GM19468 (cell line): ENCODE measurements around the gene CTNS.
"Not testable (repeated sequence)": the region's sequence is repeated elsewhere in the genome, so short reads cannot be mapped to it uniquely, and the experiment has no call there.

ENCODE experiments used
- ATAC-seq: cut with Tn5 transposase; IDR thresholded peaks from one replicate; pipeline ENCODE4 v1.9.1; 2021; ENCODE audit warnings: mild to moderate bottlenecking, moderate library complexity, moderate number of reproducible peaks; ENCODE audit not compliant: unreplicated experiment; ENCODE audit errors: extremely low read depth

Gene CTNS

GRCh38 chr17:3681057-3681456, 44.5 kb downstream of the CTNS start:
- no peak for ATAC-seq

GRCh38 chr17:3681565-3681964, 45.0 kb downstream of the CTNS start:
- ATAC-seq, result no peak

DNA sequence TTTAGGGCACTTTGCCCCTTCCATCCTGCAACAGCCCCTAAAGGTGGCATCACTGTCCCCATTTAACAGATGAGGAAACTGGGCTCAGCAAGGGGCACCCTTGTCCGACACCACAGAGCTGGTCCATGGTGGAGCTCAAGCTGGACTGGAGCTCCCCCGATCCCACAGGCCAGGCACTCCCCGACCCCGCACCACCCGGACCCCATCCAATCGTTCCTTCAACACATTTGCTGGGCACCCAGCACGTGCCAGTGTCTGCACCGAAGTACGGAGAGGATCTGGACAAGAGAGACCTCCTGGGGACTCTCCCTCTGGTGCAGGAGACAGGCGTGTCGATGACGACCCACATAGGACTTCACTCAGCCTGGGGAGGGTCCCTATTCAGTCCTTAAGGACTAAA, 45.5 kb downstream of the CTNS start:
- ATAC-seq, result no peak

DNA sequence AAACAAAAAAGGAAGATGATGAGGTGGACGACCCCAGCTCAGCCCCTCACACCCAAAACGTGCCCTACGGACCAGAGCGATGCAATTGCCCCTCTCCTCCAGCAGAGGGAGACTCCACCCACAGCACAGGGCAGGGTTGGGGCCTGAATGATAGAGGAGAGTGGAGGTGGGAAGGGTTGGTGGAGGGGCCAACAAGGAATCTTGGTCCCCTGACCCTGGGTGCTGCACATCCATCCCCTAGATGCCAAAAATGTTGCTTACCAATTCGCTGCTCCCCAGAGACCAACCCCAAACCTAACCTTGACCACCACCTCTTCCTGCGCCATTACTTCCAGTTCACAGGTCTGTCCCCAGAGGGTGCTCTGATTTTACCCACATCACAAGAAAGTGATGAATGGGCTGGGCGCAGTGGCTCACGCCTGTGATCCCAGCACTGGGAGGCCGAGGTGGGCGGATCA, 46.5 kb downstream of the CTNS start:
- ATAC-seq, result no peak

DNA sequence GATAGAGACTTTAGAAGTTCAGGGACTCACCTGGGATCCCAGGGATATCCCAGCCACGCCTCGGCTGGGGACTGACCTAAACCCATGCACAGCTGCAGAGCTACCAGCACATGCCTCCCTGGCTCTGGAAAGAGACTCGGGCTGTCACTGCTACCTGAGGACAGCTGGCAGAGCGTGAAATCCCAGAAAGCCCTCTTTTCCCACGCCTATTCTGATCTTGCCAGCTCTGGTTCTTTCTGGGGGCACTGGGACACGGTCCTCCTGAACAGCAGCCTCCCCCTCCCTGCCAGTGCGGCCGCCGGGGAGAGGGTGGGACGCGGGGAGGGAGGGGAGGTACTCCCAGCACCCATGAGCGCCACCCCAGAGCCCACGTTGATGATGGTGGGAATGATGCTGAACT, 48.6 kb downstream of the CTNS start:
- no peak for ATAC-seq

- ATAC-seq, result no peak
Observed at GRCh38 chr17:3688027-3688553, 51.5 kb downstream of the CTNS start.

- no peak for ATAC-seq
Observed at GRCh38 chr17:3688852-3689261, 52.3 kb downstream of the CTNS start.

GRCh38 chr17:3689262-3690093, 52.9 kb downstream of the CTNS start:
- ATAC-seq, result no peak

DNA sequence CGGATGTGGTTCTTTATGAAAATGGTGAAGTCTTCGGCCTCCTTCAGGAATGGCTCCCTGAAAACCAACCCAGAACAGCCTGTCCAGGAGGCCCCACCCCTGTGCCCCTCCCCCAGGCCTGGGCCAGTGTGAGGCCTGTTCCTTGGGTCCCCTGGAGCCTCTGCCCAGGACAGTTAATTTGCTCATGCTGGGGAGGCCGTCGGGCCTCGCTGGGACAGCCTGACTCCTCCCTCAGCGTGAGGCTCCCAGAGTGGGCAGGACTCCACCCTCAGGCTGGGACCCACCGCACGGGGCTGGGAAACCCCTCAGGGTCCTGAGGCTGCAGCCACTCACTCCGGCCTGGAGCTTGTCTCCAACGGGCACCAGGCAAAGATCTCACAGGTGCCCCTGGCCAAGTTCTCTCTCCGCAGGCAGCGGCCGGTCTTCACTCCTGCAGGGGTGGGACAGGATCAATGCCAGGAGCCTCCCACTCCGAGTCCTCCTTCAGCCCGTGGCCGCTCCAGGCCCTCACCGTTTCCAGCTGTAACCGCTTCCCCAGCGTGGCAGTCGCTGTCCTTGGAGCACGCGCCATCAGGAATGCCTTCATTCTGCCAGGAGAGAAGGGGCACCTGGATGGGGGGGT, 53.6 kb downstream of the CTNS start:
- no peak for ATAC-seq

GRCh38 chr17:3691617-3692067, 55.1 kb downstream of the CTNS start:
- no peak for ATAC-seq

- ATAC-seq, result no peak
Observed at GRCh38 chr17:3692346-3692745, 55.8 kb downstream of the CTNS start.

GRCh38 chr17:3693141-3693540, 56.6 kb downstream of the CTNS start:
- ATAC-seq, result no peak

GRCh38 chr17:3693829-3694231, 57.3 kb downstream of the CTNS start:
- ATAC-seq, result no peak

GRCh38 chr17:3695129-3695722, 58.7 kb downstream of the CTNS start:
- no peak for ATAC-seq

DNA sequence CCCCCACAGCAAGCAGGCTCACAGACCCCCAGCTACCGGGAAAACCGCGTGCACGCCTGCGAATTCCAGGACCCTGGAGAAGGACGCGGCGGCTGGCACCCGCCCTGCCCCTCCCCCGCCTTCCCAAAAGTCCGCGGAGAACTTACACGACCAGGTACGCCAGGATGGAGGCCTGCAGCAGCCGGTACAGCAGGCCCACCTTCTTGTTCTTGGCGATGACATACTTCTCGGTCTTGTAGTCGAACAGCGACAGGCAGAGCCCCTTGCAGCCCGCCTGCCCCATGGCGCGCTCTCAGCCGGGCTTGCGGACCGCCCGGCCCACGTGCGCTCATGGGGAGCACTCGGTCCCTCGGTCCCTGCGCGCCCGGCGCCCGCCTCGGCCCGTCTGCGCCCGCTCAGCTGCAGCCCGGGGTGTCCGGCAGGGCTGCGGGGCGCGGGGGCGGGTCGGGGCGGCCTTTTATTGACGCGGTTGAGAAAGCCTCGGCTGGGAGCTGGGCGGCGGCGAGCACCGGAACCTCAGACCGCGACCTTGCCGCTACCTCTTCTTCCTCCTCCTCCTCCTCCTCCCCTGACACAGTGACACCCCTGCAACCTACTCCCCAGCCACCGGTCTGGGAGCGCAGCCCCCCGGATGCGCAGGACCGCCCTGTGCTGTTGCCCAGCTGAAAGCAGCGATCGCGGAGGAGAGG, 59.3 kb downstream of the CTNS start, which contains the start of gene P2RX5:
TSS of gene P2RX5 (minus strand) at position 433 of the 689 bp plus-strand sequence. CDS start at position 283, 150 bp downstream.
- ATAC-seq, result no peak

GRCh38 chr17:3697103-3697476, 60.5 kb downstream of the CTNS start:
- no peak for ATAC-seq

DNA sequence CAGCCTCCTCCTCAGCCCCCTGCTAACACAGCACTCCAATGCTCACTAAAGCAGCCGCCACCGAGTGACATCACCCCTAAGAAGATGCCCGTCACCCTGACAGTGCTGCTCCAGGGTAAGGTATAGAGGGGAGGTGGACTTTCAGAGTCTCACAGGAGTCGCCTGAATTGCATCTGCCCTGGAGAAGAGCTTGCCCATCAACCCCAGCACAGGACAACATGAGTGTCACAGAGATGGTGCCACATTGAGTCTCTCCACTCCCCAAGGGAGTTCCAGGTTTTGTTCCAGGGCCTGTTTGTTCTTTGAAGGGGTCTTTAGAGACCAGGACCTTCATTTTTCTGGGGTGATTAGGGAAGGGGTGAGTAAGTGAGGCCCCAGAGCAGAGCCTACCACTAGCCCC, 61.6 kb downstream of the CTNS start:
- no peak for ATAC-seq

DNA sequence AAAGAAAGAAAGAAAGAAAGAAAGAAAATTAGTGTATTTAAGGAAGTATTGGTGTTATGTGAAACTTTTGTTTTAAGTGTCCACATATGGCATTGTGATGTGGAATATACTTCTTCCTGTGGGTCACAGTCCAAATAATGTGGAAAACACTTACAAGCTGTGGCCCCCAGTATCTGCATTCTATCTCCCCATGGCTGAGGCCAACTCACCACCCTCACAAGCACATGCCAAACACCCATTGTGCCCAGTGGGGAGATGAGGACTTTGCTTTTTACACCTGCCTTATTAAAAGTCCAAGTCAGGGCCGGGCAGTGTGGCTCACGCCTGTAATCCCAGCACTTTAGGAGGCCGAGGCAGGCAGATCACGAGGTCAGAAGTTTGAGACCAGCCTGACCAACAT, 63.4 kb downstream of the CTNS start:
- ATAC-seq, result no peak

- not testable (repeated sequence) for ATAC-seq
Observed at GRCh38 chr17:3702041-3702539, 65.5 kb downstream of the CTNS start.
